Natural killer cell (primary cell): ENCODE measurements around the gene PF4V1. TPM values are rescaled to one million over a fixed set of nuclear protein-coding genes. Genes with fewer than 3 reads are reported as not detected.

ENCODE experiments used
- ATAC-seq, 3 donors: fragments of 150-1000 bp in 2 of 3; fragments of 200-7000 bp in 1 of 3; cut with Tn5 transposase; 1 replicate in 1 of 3; 2 replicates in 2 of 3; pipeline ENCODE4 v1.10.0; 2021; ENCODE audit warnings: mild to moderate bottlenecking in 2 of 3, moderate library complexity in 2 of 3
- DNase-seq, 2 donors: peaks; one replicate each; pipeline versions ENCODE4 v3.0.0 to v3.0.0-alpha.2; 2013 to 2021; ENCODE audit warnings: mixed read lengths in 1 of 2
- H3K27ac ChIP-seq: one replicate; pipeline ENCODE4 v1.5.1; 2013; ENCODE audit warnings: mild to moderate bottlenecking, low read length
- H3K27me3 ChIP-seq: one replicate; pipeline ENCODE4 v1.6.1; 2013; ENCODE audit warnings: low read length; ENCODE audit not compliant: control insufficient read depth, insufficient read depth
- H3K36me3 ChIP-seq: one replicate; pipeline ENCODE4 v1.6.1; 2013; ENCODE audit warnings: low read length; ENCODE audit not compliant: control insufficient read depth, insufficient read depth
- H3K4me1 ChIP-seq: one replicate; pipeline ENCODE4 v1.6.1; 2013; ENCODE audit warnings: low read length; ENCODE audit not compliant: control insufficient read depth, insufficient read depth
- H3K4me3 ChIP-seq: one replicate; pipeline ENCODE4 v1.5.1; 2013; ENCODE audit warnings: low read length
- H3K9me3 ChIP-seq: one replicate; pipeline ENCODE4 v1.6.1; 2013; ENCODE audit warnings: low read length; ENCODE audit not compliant: control insufficient read depth, insufficient read depth
- H3K27ac Mint-ChIP-seq, 2 donors: one replicate each; pipeline ENCODE4 v1.8.0; 2022; ENCODE audit warnings: mild to moderate bottlenecking in 2 of 2, mixed read lengths in 2 of 2, moderate library complexity in 1 of 2
- H3K27me3 Mint-ChIP-seq, 2 donors: one replicate each; pipeline ENCODE4 v1.8.0; 2022; ENCODE audit warnings: low read depth in 2 of 2, mixed read lengths in 2 of 2
- H3K36me3 Mint-ChIP-seq: one replicate; pipeline ENCODE4 v1.8.0; 2022; ENCODE audit warnings: mixed read lengths
- H3K4me1 Mint-ChIP-seq, 2 donors: one replicate each; pipeline ENCODE4 v1.8.0; 2022; ENCODE audit warnings: mixed read lengths in 2 of 2
- H3K4me3 Mint-ChIP-seq: one replicate; pipeline ENCODE4 v1.8.0; 2022; ENCODE audit warnings: mild to moderate bottlenecking, moderate library complexity, mixed read lengths
- H3K9me3 Mint-ChIP-seq, 2 donors: one replicate each; pipeline ENCODE4 v1.8.0; 2022; ENCODE audit warnings: mixed read lengths in 2 of 2
- WGBS: methylation state at CpG from one replicate; pipeline ENCODE4 v1.1.7; 2013; ENCODE audit warnings: missing lambda C conversion rate; ENCODE audit not compliant: insufficient coverage; 5-methylcytosine and 5-hydroxymethylcytosine counted together
- intact Hi-C: fragments of 100-400 bp; cut with micrococcal nuclease; formaldehyde crosslinking; loops from one replicate; pipeline ENCODE4 v1.14.2; 2022
- total RNA-seq, 4 donors: library from RNA; stranded (reverse); fragments of 120-200 nt in 1 of 4; gene quantifications; one replicate each; pipeline versions ENCODE4 v1.2.3 to v1.2.4, GENCODE V29; 2013 to 2022
- TF ChIP-seq, protein P1 (sequence below): fragments of 200-600 bp; IDR thresholded peaks from one replicate; pipeline ENCODE4 v1.8.0; 2022; ENCODE audit warnings: antibody characterized with exemption

The PF4V1 gene
- total RNA-seq, 3 donors from 2014 or later (not counting 1 experiment from before 2014, with no cell fraction given), result 3.3 to 14.9 TPM; not detected in 1

DNA sequence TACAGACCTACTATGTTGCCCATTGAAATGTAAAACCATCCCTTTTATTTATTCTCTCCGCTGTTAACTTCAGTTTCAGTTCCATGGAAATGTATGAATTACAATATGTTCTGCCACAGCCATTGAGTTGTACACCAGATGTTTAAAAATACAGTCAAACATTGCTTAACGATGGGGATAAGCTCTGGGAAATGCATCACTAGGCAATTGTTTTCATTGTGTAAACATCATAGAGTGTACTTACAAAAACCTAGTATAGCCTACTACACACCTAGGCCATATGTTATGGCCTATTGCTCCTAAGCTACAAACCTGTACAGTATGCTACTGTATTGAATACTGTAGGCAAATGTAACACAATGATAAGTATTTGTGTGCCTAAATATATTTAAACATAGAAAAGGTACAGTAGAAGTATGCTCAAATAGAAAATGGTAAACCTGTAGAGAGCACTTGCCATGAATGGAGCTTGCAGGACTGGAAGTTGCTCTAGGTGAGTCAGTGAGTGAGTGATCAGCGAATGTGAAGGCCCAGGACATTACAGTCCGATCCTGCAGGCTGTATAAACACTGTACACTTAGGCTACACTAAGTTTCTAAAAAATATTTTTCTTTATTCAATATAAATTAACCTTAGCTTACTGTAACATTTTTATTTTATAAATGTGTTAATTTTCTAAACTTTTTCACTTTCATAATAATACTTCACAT, 2.7 kb upstream of the PF4V1 start:
- H3K27ac Mint-ChIP-seq, result no peak overlapping the region
- H3K4me3 ChIP-seq, result no peak overlapping the region
- H3K27me3 ChIP-seq, result no peaks in the 10 kb centered on the region
- H3K27me3 Mint-ChIP-seq, result no peaks in the 10 kb centered on the region
- H3K9me3 ChIP-seq, result no peaks in the 10 kb centered on the region
- H3K36me3 ChIP-seq, result no peaks in the 10 kb centered on the region
- WGBS, result 76% methylated on average over 3 of the region's 4 CpGs
- H3K36me3 Mint-ChIP-seq, result no peaks in the 10 kb centered on the region
- H3K4me3 Mint-ChIP-seq, result no peak overlapping the region
- TF ChIP-seq, protein P1, sequence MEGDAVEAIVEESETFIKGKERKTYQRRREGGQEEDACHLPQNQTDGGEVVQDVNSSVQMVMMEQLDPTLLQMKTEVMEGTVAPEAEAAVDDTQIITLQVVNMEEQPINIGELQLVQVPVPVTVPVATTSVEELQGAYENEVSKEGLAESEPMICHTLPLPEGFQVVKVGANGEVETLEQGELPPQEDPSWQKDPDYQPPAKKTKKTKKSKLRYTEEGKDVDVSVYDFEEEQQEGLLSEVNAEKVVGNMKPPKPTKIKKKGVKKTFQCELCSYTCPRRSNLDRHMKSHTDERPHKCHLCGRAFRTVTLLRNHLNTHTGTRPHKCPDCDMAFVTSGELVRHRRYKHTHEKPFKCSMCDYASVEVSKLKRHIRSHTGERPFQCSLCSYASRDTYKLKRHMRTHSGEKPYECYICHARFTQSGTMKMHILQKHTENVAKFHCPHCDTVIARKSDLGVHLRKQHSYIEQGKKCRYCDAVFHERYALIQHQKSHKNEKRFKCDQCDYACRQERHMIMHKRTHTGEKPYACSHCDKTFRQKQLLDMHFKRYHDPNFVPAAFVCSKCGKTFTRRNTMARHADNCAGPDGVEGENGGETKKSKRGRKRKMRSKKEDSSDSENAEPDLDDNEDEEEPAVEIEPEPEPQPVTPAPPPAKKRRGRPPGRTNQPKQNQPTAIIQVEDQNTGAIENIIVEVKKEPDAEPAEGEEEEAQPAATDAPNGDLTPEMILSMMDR, result no peak
- H3K4me1 Mint-ChIP-seq, result no peaks in the 10 kb centered on the region
- intact Hi-C loops, result no loop called here
- H3K4me1 ChIP-seq, result no peaks in the 10 kb centered on the region
- ATAC-seq (no peak), DNase-seq (no peak)
- H3K27ac ChIP-seq, result no peak overlapping the region
- peaks cover 0 to 3% of the 10 kb centered on the region in 2 donors for H3K9me3 Mint-ChIP-seq

DNA sequence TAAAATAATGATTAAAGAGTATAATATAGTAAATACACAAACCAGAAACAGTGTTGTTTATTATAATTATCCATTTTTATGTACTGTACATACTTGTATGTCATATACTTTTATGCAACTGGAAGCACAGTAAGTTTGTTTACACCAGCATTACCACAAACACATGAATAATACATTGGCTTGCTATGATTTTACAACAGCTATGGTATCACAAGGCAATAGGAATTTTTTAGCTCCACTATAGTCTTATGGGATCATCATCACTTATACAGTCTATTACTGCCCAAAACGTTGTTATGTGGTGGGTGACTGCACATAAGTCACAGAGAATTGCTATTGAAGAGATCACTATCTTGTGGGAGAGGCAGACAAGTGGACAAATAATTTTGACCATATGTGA, 1.8 kb upstream of the PF4V1 start:
- no peaks in the 10 kb centered on the region for H3K36me3 ChIP-seq
- Mint-ChIP-seq H3K27me3 (no peaks in the 10 kb centered on the region), H3K9me3 (peaks cover 0 to 3% of the 10 kb centered on the region in 2 donors), H3K4me1 (no peaks in the 10 kb centered on the region), H3K4me3 (no peak overlapping the region), H3K36me3 (no peaks in the 10 kb centered on the region), H3K27ac (no peak overlapping the region)
- no peaks in the 10 kb centered on the region for H3K4me1 ChIP-seq
- 60% methylated on average over 1 of the region's 1 CpG for WGBS
- H3K4me3 ChIP-seq, result no peak overlapping the region
- TF ChIP-seq, protein P1, result no peak
- DNase-seq, result no peak
- ATAC-seq, result no peak
- no peak overlapping the region for H3K27ac ChIP-seq
- H3K27me3 ChIP-seq, result no peaks in the 10 kb centered on the region
- H3K9me3 ChIP-seq, result no peaks in the 10 kb centered on the region
- intact Hi-C loops, result no loop called here

DNA sequence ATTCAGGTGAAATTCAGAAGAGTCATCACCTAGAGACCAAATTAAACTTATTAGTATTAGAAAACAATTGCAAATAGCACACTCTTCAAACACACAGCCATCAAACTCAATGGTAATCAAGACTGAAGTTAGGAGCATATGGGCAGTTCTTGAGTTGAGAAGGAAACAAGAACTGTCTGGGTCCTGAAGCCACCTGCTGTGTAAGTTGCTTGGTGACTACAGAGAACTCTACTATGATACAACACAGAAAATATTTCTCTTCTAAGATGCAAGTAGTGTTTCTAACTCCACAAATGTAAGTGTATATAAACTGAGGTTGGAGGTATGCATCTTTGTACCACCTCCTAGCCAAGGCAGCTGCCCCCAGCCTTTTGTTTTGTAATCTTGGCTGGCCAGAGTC, 325 bp upstream of the PF4V1 start:
- H3K4me1 Mint-ChIP-seq, result no peaks in the 10 kb centered on the region
- no peaks in the 10 kb centered on the region for H3K9me3 ChIP-seq
- no peak overlapping the region for H3K4me3 ChIP-seq
- ATAC-seq (no peak), DNase-seq (no peak)
- H3K36me3 Mint-ChIP-seq, result no peaks in the 10 kb centered on the region
- no peak overlapping the region for H3K27ac ChIP-seq
- H3K4me1 ChIP-seq, result no peaks in the 10 kb centered on the region
- no peaks in the 10 kb centered on the region for H3K36me3 ChIP-seq
- H3K27ac Mint-ChIP-seq, result no peak overlapping the region
- TF ChIP-seq, protein P1, result no peak
- peaks cover 0 to 3% of the 10 kb centered on the region in 2 donors for H3K9me3 Mint-ChIP-seq
- H3K4me3 Mint-ChIP-seq, result no peak overlapping the region
- no peaks in the 10 kb centered on the region for H3K27me3 ChIP-seq
- no peaks in the 10 kb centered on the region for H3K27me3 Mint-ChIP-seq
- intact Hi-C loops, result no loop called here
